Activated naive CD4-positive, alpha-beta T cell (primary cell): ENCODE measurements around the gene SIGLEC1.
A peak's percentile ranks its signal among the peaks of the same experiment; 100 is the strongest.

Experiments
- DNase-seq, 4 experiments: peaks; one replicate each; lab custom pipeline; 2025; lab: John Stamatoyannopoulos, UW

SIGLEC1 gene

DNA sequence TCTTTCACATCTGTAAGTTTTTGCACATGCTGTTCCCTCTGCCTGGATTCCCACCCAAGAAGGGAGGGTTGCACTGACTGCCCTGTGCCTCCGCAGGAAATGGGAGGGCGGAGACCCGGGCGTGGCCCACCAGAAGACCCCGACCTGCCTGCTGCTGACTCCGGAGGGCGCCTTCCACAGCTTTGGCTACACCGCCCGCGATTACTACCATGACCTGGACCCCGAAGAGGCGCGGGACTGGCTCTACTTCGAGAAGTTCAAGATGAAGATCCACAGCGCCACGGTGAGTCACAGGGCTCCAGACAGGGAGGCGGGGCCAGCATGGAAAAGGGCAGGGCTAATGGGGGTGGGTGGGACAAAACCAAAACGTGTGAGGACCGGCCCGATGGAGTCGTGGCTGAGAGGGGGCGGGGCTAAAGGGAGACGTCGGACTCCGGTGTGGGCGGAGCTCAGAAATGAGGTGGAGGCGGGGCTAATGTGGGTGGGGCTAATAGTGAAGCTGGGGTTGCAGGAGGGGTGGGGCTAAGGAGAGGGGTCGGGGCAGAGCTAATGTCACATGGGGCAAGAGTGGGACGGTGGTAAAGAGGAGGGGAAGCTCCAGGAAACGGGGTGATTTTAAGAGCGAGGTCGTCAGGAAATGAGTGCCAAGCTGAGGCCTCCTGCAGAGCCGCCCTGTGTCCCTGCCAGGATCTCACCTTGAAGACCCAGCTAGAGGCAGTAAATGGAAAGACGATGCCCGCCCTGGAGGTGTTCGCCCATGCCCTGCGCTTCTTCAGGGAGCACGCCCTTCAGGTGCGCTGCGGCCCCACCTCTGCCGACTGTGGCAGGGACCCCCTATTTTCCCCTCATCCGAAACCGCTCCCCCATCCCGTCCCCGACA lies 32.6 kb upstream of the SIGLEC1 start:
- peak; percentile 28 to 55 (median 32) for DNase-seq

DNA sequence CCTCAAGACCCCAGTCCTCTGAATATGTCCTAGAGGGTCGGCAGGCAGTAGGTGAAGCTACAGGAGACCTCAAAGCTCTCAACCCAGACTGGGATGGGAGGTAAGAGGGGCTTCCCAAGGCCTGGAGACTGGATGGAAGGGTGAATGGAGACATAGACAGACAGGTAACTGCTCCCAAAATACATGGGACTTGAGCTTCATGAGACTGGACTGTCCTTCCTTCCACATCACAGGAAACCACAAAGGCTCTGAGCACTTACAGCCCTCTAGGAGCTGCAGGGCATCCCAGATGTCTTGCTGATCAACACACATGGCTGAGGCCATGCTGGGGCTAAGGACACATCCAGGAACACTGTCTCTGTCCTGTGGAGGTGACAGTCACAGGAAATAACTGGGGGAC lies 31.6 kb upstream of the SIGLEC1 start:
- no peak for DNase-seq

DNA sequence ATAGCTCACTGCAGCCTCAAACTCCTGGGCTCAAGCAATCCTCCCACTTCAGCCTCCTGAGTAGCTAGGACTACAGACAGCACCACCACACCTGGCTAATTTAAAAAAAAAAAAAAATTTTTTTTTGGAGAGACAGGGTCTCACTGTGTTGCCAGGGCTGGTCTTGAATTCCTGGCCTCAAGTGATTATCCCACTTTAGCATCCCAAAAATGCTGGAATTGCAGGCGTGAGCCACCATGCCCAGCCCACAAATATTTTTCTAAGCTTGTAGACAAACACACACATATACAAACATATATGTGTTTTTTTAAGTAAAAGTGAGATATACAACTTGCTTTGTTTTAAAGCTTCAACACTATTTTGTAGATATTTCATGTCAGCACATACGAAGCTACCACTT lies 30.9 kb upstream of the SIGLEC1 start:
- no peak for DNase-seq

DNA sequence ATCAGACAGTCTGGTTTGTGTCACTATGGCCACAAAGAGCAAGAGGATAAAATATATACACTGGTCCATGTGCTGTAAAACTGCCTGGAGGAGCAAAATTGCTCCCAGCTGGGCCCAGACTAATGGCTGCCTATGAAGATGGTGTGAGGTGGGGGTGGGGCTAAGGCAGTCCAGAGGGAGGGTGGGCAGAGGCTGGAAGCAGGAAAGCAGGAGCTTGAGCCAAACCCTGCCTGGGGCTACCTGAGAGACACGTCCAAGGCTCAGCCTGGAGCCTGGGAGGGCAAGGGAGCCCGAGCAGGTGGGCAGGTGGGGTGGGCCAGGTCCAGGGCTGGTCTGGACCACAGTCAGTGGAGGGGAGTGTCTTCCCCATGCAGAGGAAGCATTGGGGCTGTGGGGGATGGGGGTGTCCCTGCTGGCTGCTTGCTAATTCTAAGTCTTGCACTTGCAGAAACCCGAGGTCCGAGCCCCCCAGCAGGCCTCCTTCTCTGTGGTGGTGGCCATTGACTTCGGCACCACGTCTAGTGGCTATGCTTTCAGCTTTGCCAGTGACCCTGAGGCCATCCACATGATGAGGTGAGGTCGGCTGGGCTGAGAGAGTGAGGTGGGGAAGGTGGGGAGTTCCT lies 29.5 kb upstream of the SIGLEC1 start:
- DNase-seq, result no peak

DNA sequence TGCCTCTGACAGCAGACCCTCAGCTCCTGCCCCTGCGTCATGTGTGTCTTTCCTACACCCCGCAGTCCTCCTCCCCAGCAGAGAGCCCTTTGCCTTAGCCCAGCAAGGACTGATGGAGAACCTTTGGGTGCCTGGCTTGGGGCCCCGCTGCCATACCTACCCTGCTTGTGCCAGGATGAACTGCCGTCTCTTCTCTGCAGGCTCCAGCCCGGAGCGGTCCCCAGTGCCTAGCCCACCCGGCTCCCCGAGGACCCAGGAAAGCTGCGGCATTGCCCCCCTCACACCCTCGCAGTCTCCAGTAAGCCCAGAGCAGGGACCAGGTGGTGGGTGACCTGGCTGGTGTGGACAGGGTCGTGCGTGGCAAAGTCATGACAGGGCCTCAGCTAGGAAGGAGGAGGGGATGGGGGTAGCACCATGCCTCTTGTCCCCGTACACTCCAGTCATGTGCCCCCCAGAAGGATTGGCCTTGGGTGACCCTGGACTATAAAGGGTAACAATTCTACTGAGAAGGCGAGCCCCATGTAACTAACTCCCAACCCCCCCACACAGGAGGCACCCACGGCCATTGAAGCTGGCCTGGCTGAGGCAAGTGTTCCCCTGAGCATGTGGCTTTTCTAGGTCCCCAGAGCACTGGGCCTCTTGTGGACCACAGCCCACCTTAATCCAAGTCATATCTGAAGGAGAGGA lies 28.4 kb upstream of the SIGLEC1 start:
- DNase-seq, result no peak

DNA sequence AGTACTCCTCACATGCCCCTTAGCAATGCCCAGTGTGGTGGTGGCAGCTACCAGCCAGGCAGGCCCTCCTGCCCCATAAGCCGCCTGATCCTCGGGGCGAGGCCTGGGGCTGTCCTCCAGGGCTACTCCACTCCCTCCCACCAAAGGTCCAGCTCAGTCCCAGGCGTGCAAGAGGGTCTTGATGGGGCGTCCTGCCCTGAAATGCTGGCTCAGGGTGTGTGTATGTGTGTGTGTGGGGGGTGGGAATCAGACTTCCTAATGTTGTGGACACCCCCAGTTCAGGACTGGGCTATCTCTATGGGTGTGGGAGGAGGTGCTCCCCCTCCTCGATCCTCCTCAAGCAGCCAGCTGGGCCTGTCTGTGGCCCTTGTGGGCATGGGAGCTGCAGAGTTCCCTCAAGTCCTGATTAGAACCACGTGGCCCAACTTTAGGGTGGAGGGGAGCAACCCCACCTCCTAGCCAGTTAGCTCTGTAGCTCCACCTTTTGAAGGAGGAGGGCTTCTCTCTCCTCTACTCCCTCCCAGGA lies 27.6 kb upstream of the SIGLEC1 start:
- DNase-seq, result no peak

DNA sequence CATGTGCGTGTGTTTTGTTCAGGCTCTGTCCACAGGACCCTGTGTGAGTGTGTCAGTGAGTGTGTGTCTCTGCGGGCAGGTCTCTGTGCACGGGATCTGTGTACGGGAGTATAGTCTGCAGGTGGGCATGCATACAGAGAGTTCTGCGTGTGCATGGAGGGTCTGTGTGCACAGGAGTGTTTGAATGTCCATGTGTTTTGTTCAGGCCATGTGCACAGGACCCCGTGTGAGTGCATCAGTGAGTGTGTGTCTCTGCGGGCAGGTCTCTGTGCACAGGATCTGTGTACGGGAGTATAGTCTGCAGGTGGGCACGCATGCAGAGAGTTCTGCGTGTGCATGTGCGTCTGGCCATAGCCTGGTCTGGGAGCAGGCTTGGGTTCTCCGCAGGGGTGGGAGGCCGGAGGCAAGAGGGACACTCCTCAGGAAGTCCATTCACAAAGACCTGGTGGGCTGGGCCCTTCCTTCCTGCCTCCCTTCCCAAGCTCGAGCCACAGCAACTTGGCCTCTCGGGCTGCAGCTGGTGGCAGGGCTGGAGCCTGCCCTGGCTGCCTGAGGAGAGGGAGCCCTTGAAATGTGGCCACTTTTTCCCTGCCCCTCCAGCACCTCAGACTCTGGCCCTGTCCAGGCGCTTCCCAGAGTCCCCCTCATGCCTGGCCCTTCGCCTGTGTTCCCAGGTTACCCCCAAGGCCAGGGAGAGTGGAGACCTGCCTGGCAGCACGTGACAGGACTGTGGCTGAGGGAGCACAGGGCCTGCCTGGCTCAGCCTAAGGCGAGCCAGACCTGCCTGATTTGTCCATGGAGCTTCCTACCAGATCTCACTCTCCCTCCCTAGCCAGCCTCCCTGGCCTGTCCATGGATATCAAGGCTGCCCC lies 26.9 kb upstream of the SIGLEC1 start:
- no peak for DNase-seq

DNA sequence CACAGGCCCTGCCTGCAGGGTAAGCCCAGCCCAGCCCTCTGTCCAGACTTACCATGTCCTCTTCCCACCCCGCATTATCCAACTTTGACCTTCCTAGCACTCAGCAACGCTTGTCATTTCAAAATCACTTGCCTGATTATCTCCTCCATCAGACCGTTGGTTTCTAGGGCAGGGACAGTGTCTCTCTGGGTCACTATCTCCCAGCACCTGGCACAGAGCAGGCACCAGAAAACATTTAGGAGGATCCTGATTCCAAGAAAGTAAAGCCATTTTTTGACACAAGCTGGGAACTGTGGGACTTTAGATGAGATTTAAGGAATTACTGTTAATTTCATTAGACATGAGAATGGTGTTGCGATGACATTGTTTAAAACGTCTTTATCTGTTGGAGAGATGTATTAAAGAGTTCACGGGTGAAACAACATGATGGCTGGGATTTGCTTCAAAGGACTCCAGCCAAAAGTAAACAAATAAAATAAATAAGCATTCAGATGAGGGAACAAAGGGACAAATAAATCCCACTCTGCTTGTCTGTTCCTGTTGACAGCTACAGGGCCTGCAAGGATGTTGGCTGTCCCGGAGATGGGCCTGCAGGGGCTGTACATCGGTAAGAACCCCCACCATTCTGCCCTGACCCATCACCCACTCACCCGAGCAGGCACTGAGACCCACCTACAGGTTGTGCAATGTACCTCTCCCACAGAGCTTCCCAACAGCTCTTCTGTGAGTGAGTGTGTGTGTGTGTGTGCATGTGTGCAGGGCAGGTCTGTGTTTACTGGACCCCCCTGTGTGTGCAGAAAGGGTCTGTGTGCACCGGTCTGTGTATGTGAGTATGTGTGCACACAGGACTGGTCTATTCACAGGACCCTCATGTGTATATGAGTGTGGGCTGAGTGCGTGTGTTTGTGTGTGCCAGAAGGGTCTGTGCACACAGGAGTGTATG lies 26.0 kb upstream of the SIGLEC1 start:
- no peak for DNase-seq

DNA sequence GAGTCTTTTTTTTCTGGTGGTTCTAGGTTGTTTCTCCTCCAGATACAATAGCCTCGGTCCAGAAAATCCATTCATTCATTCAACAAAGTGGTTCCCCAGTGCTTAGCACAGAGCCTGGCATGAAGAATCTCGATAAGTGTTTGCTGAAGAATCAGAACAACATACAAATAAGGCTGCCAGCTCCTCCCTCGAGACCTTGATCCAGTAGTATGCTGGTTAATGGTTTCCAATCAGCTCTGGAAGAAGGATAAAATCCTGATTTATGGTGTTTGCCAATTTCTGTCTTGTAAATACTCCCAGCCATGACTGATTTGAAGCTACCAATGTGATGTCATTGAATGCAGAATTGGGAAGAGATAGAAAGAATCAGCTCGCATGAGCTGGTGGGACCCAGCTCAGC lies 23.4 kb upstream of the SIGLEC1 start:
- no peak for DNase-seq

DNA sequence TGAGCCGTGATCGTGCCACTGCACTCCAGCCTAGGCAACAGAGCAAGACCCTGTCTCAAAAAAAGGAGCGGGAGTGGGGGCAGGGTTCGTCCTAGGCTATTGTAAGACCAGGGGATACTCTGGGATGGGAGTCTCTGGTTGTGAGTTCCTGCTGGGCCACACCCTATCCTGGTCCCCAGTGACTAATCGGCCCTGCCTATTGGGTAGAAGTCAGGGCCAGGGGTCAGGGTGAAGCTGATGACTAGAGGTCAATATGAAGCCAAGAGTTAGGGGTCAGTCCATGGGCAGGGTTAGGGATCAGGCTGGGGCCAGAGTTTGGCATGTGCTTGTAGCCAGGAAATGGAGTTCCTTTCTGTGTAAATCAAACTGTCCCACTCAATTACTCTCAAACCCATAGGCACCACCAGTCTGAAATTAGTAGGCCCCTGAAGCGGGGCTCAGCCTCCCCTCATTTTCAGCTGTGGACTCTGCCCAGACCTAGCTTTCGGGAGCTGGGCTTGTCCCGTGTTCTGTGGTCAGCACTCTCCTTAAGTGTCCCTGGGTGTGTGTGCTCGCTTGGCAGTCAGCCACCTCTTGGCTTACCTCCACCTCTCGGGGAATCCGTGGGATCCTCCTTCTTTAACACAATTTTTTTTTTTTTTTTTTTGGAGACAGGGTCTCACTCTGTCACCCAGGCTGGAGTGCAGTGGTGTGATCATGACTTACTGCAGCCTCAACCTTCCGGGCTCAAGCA lies 21.9 kb upstream of the SIGLEC1 start:
- no peak for DNase-seq

DNA sequence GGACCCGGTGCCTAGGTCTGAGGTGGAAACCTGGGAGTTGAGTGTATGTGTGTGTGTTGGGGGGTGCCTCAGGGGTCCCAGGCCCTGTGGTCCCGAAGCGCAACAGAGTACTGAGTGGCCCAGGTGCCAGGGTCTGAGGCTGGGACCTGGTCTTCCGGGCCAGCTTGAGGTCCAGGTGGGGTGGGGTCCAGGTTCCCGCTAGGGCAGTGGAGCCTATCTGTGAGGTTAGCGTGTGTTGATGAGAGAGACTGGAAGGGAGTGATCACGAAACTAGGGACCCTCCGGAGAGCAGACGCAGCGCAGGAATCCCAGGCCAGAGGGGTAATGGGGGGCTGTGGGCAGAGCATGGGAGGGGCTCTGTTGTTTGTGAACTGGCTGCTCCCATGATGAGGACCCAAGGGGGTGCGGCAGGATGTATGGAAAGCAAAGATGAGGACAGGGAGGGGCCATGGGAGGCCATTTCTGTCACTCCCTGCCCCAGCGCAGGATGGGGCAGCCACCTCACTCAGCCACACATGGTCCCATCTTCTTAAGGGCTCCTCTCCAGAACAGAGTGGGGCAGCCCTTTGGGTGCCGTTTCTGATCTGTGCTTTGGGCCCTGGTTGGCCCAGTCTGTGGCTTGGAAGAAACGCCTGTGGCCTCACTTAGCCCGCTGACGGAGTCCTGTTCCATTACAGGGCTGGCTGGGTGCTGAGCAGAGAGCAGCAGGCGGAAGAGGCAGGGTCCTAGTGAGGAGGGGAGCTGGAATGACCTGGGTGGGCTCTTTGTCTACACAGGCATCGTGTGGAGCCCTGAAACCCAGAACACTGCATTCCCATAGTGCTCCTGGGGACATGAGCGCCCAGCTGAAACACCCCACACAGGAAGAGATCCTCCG lies 21.0 kb upstream of the SIGLEC1 start:
- DNase-seq, result no peak

DNA sequence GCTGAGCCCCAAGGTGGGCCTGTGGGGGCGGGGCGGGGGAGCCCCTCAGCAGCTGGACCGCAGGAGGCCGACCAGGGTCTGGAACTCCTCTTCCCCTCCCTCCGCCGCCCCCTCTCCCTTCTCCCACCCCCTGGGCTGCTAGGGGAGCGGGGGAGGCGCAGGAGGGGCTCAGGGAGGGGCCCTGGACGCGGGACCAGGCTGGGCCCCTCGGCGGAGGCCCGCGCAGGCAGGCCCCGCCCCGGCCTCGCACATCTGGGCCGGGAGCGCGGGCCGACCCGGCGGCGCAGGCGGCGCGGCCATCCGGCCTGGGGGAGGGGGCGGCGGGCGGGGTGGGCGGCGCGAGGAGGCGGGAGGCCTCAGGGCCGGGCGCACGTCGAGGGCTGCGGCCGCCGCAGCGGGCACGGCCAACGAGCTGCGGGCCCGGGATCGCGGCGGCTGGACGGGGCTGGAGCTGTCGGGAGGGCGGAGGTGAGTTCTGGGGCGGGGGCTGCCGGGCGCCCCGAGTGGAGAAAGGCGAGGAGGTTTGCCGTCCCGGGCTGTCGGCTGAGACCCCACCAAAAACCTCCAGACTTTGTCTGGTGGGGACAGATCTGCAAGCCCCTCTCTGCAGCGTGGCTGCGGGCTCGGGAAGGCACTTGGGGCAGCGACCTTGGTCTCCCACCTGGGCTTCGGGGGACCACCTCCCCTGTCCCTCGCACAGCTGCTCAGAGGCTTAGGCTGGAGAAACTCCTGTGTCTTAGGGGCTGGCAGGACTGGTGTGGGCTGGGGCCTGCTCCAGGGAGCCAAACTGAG lies 20.1 kb upstream of the SIGLEC1 start, which contains the start of gene HSPA12B:
TSS of gene HSPA12B (plus strand) at position 359 of the 792 bp plus-strand sequence. CDS start 5,990 bp downstream, outside the sequence.
- no peak for DNase-seq

DNA sequence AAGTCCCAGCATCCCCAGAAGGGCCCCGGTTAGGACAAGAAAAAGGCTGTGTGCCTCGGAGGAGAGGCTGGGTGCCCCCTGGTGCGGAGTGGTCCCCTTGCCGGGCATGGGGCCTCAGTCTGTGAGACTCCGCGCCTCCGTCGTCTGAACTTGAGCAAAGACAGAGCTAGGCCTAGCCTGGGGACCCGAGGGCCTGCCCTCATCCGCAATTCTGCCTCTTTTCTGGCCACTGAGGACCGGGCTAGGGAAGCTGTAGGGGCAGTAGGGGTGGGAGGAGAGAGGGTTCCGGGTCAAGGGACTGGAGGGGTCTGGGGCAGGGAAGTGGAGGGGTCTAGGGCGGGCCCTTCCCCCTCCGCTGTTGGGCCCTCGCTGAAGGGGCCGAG lies 19.5 kb upstream of the SIGLEC1 start:
- DNase-seq, result no peak

DNA sequence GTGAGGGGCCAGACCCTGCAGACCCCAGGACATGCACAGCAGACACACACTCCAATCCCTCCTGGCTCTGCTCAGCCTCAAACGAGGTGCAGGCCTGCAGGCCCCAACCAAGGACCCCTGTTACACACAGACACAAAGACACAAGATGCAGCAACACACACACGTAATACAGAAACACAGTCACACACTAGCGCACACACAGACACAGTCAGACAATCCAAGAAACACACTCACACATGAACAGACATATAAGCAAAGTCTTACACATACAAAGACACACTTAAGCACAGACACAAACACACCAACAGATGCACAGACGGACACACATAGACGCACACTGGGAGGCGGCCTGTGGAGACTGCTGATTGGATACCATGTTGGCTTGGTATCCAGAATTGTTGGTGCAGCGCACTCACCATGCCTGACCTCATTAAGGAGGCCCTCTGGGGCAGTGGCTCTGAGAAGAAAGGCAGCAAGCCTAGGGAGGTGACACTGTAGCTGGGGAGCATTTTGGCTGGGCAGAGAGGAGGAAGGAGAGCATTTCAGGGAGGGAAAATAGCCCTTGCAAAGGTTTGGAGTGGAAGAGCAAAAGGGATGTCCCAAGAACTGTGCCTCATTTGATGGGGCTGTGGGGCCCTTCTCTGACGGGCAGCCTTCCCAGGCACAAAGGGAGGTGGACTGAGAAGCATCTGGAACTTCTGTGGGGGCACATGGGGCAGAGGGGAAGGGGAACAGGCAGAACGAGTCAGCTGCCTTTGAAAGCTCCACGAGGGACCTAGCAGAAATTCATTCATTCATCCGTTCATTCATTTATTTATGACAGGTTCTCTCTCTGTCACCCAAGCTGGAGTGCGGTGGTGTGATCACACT lies 18.6 kb upstream of the SIGLEC1 start:
- no peak for DNase-seq

DNA sequence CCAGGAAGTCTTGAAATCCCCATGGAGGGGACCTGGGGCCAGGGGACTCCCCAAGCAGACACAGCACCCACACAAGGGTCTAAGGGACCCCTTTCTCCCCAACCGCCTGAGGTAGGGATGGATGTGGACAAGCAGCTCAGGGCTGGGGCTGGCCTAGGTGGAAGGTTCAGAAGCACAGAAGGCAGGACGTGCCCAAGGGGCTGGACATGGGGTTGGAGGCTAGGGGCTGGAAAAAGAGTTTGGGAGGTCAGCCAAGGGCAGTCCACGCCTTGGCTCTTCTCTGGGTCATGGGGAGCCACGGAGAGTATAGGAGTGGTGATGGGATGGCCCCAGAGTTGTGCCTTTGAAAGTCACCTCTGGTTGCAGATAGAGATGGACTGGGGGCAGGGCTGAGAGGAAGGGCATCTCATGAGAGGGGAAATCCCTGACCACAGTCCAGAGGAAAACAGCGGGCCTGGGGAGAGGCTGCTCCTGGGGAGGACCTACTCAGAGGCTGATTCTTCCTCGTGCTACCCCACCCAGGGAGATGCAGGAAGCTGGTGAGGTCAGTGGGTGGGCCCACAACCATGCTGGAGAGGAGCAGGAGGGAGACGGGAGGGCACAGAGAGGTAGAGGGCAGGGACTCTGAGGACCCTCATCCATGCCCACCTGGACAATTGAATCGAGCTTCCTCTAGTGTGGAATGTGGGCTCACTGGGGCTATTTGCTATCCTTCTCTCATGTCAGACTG lies 17.6 kb upstream of the SIGLEC1 start:
- DNase-seq, result no peak

DNA sequence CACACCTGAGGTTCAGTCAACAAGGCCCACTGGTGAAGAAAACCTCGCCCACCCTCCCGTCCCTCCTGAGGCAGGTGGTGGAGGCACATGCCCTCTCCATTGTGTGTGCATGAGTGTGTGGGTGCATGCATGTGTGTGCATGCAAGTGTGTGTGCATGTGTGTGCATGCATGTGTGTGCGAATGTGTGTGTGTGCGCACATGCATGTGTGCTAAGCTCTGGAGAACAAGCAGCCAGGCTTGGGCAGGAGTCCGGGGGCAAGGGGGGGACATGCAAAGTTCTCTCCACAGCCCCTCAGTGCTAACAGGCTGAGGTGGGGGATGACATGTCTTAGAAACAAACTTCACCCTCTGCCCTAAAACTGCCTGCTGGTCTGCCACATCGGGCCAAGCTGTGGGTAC lies 17.0 kb upstream of the SIGLEC1 start:
- DNase-seq, result no peak
